ENCODE measurements around the gene PIPOX. TPM values are rescaled to one million over a fixed set of nuclear protein-coding genes. Genes with fewer than 3 reads are reported as not detected.

PIPOX gene
- total RNA-seq, 4 donors from 2014 or later: 0.80 to 2.5 (median 1.5) TPM

DNA sequence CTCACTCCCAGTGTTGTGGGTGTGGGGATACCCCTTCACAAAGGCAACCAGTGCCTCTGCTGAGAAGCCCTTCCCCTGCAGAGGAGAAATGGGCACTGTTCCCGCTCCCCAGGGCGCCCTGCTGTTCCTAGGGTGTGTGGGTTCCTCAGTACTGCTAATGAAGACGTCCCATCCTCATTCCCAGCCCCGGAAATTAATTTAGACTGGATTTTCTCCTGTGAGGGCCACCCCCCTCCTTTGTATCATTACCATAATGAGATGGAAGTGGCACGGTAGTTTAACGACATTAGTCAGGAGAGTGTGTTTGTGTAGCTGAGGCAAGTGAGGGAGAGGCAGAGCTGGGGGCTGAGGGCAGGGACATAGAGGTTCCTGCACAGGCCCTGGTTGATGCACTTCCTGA lies 53.2 kb downstream of the PIPOX start:
- no peak overlapping the region for H3K4me3 ChIP-seq (ENCODE audit: low read depth, poor library complexity, severe bottlenecking)
- no peak for DNase-seq (ENCODE audit: low spot score in 2 of 2)
- TF ChIP-seq, protein P1, sequence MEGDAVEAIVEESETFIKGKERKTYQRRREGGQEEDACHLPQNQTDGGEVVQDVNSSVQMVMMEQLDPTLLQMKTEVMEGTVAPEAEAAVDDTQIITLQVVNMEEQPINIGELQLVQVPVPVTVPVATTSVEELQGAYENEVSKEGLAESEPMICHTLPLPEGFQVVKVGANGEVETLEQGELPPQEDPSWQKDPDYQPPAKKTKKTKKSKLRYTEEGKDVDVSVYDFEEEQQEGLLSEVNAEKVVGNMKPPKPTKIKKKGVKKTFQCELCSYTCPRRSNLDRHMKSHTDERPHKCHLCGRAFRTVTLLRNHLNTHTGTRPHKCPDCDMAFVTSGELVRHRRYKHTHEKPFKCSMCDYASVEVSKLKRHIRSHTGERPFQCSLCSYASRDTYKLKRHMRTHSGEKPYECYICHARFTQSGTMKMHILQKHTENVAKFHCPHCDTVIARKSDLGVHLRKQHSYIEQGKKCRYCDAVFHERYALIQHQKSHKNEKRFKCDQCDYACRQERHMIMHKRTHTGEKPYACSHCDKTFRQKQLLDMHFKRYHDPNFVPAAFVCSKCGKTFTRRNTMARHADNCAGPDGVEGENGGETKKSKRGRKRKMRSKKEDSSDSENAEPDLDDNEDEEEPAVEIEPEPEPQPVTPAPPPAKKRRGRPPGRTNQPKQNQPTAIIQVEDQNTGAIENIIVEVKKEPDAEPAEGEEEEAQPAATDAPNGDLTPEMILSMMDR (IDR thresholded peaks at IDR 0.05): no peak
- no peak for TF ChIP-seq POLR2A (IDR thresholded peaks at IDR 0.05)
- intact Hi-C loops (cut with DNase I; ENCODE audit: low total_unique reads): no loop called here
- 51 to 61% methylated on average over 6 of the region's 6 CpGs for WGBS, 2 donors

DNA sequence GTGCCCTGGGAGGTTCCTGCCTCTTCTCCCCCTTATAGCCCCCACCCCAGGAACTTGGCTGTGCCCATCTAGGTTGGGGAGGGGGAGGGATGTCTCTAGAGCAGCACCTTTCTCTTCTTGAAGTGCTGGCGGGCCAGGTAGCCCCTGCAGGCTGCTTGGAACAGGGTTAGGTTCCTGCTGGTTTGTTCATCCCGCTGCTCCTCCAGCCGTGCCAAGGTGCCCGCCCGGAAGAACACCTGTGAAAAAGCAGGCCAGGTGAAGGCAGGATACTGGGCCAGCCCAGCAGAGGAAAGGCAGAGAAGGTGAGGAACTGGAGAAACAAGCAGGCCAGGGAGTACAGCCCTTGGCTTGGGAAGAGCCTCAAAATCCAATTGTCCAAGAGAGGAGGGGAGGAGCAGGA lies 56.6 kb downstream of the PIPOX start:
- intact Hi-C loops (cut with DNase I; ENCODE audit: low total_unique reads): no loop called here
- WGBS, 2 donors: 65 to 71% methylated on average over 5 of the region's 5 CpGs
- TF ChIP-seq, protein P1 (IDR thresholded peaks at IDR 0.05): no peak
- TF ChIP-seq POLR2A (IDR thresholded peaks at IDR 0.05): no peak
- no peak for DNase-seq (ENCODE audit: low spot score in 2 of 2)
- no peak overlapping the region for H3K4me3 ChIP-seq (ENCODE audit: low read depth, poor library complexity, severe bottlenecking)

DNA sequence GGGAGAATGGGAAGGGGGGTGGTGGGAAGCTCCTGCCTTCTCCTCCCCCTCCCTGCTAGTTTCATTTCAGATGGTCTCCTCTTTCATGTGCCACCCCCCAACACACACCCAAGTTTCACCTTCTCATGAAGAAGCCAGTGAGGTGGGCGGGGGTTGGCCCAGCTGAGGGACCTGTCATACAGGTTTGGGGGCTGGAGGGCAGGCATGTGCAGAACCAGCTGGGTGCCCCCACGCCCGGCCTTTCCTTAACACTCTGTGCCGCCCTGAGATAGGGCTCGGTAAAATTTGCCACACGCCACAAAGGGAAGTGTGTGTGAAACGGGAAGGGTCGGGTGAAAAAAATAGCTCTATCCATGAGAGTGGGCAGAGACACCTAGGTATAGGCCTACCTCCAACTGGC lies 57.4 kb downstream of the PIPOX start:
- no peak overlapping the region for H3K4me3 ChIP-seq (ENCODE audit: low read depth, poor library complexity, severe bottlenecking)
- intact Hi-C loops (cut with DNase I; ENCODE audit: low total_unique reads): no loop called here
- TF ChIP-seq POLR2A (IDR thresholded peaks at IDR 0.05): no peak
- TF ChIP-seq, protein P1 (IDR thresholded peaks at IDR 0.05): no peak
- DNase-seq (ENCODE audit: low spot score in 2 of 2): no peak
- 68 to 74% methylated on average over 8 of the region's 8 CpGs for WGBS, 2 donors

DNA sequence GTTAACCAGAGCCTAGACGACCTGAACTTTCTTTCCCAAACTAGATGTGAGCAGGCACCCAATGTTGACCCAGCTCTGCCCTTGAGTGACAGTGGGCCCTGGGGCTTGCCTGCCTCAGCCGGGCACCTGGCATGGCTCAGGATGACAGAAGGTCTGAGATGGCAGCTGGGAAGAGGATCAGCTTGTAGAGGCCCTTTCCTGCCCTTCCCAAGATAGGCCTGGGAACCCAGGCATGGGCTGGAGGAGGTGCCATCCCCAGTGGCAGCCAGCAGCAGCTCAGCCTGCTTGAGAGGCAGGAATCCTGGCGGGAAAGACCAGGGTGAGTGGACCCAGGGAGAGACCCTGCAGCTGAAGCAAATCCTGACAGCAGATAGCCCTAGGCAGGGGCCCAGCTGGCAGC lies 59.1 kb downstream of the PIPOX start:
- 87 to 88% methylated on average over 3 of the region's 3 CpGs for WGBS, 2 donors
- intact Hi-C loops (cut with DNase I; ENCODE audit: low total_unique reads): no loop called here
- H3K4me3 ChIP-seq (ENCODE audit: low read depth, poor library complexity, severe bottlenecking): no peak overlapping the region
- TF ChIP-seq, protein P1 (IDR thresholded peaks at IDR 0.05): no peak
- TF ChIP-seq POLR2A (IDR thresholded peaks at IDR 0.05): no peak
- no peak for DNase-seq (ENCODE audit: low spot score in 2 of 2)

DNA sequence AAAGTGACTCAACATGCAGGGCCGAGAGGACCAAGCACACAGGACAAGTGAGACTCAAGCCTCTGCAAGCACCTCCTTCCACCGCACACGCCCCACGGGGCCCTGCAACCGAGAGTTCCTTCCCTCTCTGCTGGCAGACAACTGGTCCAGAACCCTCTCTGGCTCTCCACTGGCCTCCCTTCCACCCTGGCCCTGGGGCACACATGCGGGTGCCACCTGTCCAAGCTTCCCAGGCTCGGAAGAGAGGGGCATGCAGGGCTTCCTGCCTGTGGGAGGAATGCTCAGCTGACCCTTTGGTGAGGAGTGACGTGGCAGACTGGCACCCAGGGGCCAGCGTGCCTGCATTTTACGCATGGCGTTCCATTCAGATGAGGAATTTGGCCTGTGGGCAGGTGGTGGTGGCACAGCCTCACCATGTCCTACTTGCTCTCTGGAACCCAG lies 59.8 kb downstream of the PIPOX start:
- 70 to 74% methylated on average over 11 of the region's 11 CpGs for WGBS, 2 donors
- intact Hi-C loops (cut with DNase I; ENCODE audit: low total_unique reads): no loop called here

DNA sequence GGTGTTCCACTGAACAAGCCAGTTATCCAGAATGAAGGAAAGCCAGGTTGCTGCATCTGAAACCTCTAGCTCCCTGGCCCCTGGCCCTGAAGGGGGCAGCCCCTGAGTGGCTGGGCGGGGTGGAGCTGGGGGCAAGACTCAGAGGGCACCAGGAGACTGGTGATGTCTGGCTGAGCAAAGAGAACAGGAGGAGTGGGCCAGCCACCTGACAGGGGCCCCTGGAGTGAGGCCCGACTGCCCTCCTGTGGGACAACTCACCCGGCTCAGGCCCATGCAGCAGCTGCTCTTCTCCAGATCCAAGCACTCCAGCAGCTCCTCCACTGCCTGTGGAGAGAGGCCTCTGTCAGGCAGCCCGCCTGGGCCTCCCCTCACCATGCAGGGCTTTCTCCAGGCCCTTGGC lies 60.4 kb downstream of the PIPOX start:
- no peak overlapping the region for H3K4me3 ChIP-seq (ENCODE audit: low read depth, poor library complexity, severe bottlenecking)
- 84 to 100% methylated on average over 4 of the region's 4 CpGs for WGBS, 2 donors
- intact Hi-C loops (cut with DNase I; ENCODE audit: low total_unique reads): no loop called here
- no peak for DNase-seq (ENCODE audit: low spot score in 2 of 2)
- no peak for TF ChIP-seq POLR2A (IDR thresholded peaks at IDR 0.05)
- TF ChIP-seq, protein P1 (IDR thresholded peaks at IDR 0.05): no peak

More for the DNA sequence above, 59.8 kb downstream of the PIPOX start:
- H3K4me3 ChIP-seq (ENCODE audit: low read depth, poor library complexity, severe bottlenecking): no peak overlapping the region
- DNase-seq (ENCODE audit: low spot score in 2 of 2): no peak
- no peak for TF ChIP-seq POLR2A (IDR thresholded peaks at IDR 0.05)
- TF ChIP-seq, protein P1 (IDR thresholded peaks at IDR 0.05): no peak
